Naive thymus-derived CD4-positive, alpha-beta T cell (primary cell): ENCODE data around the gene CHD9NB. TPM values are rescaled to one million over a fixed set of nuclear protein-coding genes. Genes with fewer than 3 reads are reported as not detected.
A peak's percentile ranks its signal among the peaks of the same experiment; 100 is the strongest.

Experiments used
- ATAC-seq: fragments of 150-1000 bp; cut with Tn5 transposase; 2 replicates; pipeline ENCODE4 v1.10.0; 2021; ENCODE audit warnings: mild to moderate bottlenecking, moderate library complexity
- CTCF ChIA-PET: fragments of 350-600 bp; sonication (Branson Sonifier 250); formaldehyde crosslinking; loops from one replicate; lab custom pipeline; 2021; ENCODE audit warnings: antibody characterized with exemption; lab: Charles Lee
- POLR2A ChIA-PET: fragments of 350-600 bp; sonication (Branson Sonifier 250); formaldehyde crosslinking; loops from one replicate; lab custom pipeline; 2021; ENCODE audit warnings: antibody characterized with exemption, inconsistent platforms; lab: Charles Lee
- DNase-seq, 9 donors: peaks; one replicate each; pipeline versions ENCODE4 v3.0.0 to v3.0.0-alpha.2; 2020 to 2022; ENCODE audit warnings: mixed read lengths in 1 of 9
- H3K27ac ChIP-seq: one replicate; pipeline ENCODE4 v1.7.0; 2013; ENCODE audit warnings: mild to moderate bottlenecking, low read depth, low read length, moderate library complexity
- H3K27me3 ChIP-seq, 2 donors: one replicate each; pipeline ENCODE4 v1.7.0; 2013; ENCODE audit warnings: low read length in 2 of 2, mild to moderate bottlenecking in 2 of 2, moderate library complexity in 2 of 2; ENCODE audit not compliant: control insufficient read depth in 2 of 2, insufficient read depth in 2 of 2
- H3K36me3 ChIP-seq, 3 experiments: 1 replicate in 2 of 3; 2 replicates in 1 of 3; pipeline ENCODE4 v1.7.0; 2013; ENCODE audit warnings: low read length in 3 of 3, mild to moderate bottlenecking in 3 of 3, moderate library complexity in 1 of 3; ENCODE audit not compliant: insufficient read depth in 3 of 3, control insufficient read depth in 2 of 3
- H3K4me1 ChIP-seq, 2 donors: one replicate each; pipeline ENCODE4 v1.7.0; 2013; ENCODE audit warnings: low read length in 2 of 2, mild to moderate bottlenecking in 2 of 2, moderate library complexity in 1 of 2; ENCODE audit not compliant: control insufficient read depth in 2 of 2, insufficient read depth in 2 of 2
- H3K4me3 ChIP-seq: 2 replicates; pipeline ENCODE4 v1.7.0; 2013; ENCODE audit warnings: mild to moderate bottlenecking, low read length
- H3K9me3 ChIP-seq, 3 experiments: 1 replicate in 2 of 3; 2 replicates in 1 of 3; pipeline ENCODE4 v1.7.0; 2013; ENCODE audit warnings: low read length in 3 of 3; ENCODE audit not compliant: control insufficient read depth in 2 of 3
- H3K27ac Mint-ChIP-seq, 9 donors: one replicate each; pipeline ENCODE4 v1.8.0; 2020 to 2022; ENCODE audit warnings: mixed read lengths in 9 of 9, mild to moderate bottlenecking in 8 of 9, moderate library complexity in 5 of 9, inconsistent platforms in 2 of 9
- H3K27me3 Mint-ChIP-seq, 5 donors: one replicate each; pipeline ENCODE4 v1.8.0; 2021 to 2022; ENCODE audit warnings: mixed read lengths in 5 of 5, mild to moderate bottlenecking in 1 of 5
- H3K36me3 Mint-ChIP-seq, 5 donors: one replicate each; pipeline ENCODE4 v1.8.0; 2020 to 2022; ENCODE audit warnings: mixed read lengths in 5 of 5, mild to moderate bottlenecking in 3 of 5, inconsistent platforms in 1 of 5
- H3K4me1 Mint-ChIP-seq, 7 donors: one replicate each; pipeline ENCODE4 v1.8.0; 2020 to 2022; ENCODE audit warnings: mixed read lengths in 7 of 7, mild to moderate bottlenecking in 3 of 7, inconsistent platforms in 1 of 7
- H3K4me3 Mint-ChIP-seq, 10 donors: one replicate each; pipeline ENCODE4 v1.8.0; 2020 to 2022; ENCODE audit warnings: mild to moderate bottlenecking in 10 of 10, mixed read lengths in 10 of 10, moderate library complexity in 6 of 10, inconsistent platforms in 2 of 10
- H3K9me3 Mint-ChIP-seq, 11 donors: one replicate each; pipeline ENCODE4 v1.8.0; 2020 to 2022; ENCODE audit warnings: mixed read lengths in 11 of 11, mild to moderate bottlenecking in 4 of 11, inconsistent platforms in 1 of 11, moderate library complexity in 1 of 11
- intact Hi-C, 2 donors: fragments of 100-400 bp; cut with micrococcal nuclease; formaldehyde crosslinking; loops; one replicate each; pipeline ENCODE4 v1.15.1; 2023
- polyA plus RNA-seq, 2 donors: library from polyadenylated mRNA; unstranded; fragments of 300-500 nt; fragmentation: Illumina TruSeq; gene quantifications; one replicate each; pipeline ENCODE4 v1.2.3, GENCODE V29; 2021
- total RNA-seq, 6 experiments: library from RNA in 5 of 6; stranded (reverse) in 5 of 6; gene quantifications; 1 replicate in 5 of 6; 2 replicates in 1 of 6; pipeline ENCODE4 v1.2.3 and lab custom pipeline; 2021 to 2026

CHD9NB gene
- total and polyA plus RNA-seq, 7 experiments from 2014 or later: 0.22 TPM; not detected in 6

DNA sequence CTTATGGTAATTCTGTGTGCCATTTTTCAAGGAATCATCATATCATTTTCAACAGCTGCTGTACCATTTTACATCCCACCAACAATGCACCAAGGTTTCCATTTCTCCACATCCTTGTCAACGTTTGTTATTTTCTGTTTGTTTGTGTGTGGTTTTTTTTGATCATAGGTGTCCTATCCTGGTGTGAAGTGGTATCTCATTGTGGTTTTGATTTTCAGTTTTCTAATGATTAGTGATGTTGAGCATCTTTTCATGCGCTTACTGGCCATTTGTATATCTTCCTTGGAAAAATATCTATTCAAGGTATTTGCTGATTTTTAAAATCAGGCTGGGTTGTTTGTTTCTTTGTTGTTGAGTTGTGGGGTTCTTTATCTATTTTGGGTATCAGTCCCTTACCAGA is 17.1 kb upstream of the CHD9NB start:
- peaks cover 0 to 11% (median 4%) of the 10 kb centered on the region in 11 donors for H3K9me3 Mint-ChIP-seq
- Histone ChIP-seq H3K4me3 (no peak overlapping the region), H3K9me3 (no peaks in the 10 kb centered on the region), H3K4me1 (peaks cover 0 to 59% of the 10 kb centered on the region in 2 donors), H3K36me3 (no peaks in the 10 kb centered on the region), H3K27ac (no peak overlapping the region), H3K27me3 (no peaks in the 10 kb centered on the region)
- intact Hi-C loops: no loop called here
- H3K4me1 Mint-ChIP-seq: peaks cover 10 to 29% (median 12%) of the 10 kb centered on the region in 7 donors
- H3K4me3 Mint-ChIP-seq: no peak overlapping the region
- DNase-seq: no peak
- no peak overlapping the region for H3K27ac Mint-ChIP-seq
- ChIA-PET POLR2A (no interaction called here), CTCF (no interaction called here)
- no peaks in the 10 kb centered on the region for H3K27me3 Mint-ChIP-seq
- H3K36me3 Mint-ChIP-seq: peaks cover 5 to 19% (median 8%) of the 10 kb centered on the region in 5 donors
- ATAC-seq: no peak

DNA sequence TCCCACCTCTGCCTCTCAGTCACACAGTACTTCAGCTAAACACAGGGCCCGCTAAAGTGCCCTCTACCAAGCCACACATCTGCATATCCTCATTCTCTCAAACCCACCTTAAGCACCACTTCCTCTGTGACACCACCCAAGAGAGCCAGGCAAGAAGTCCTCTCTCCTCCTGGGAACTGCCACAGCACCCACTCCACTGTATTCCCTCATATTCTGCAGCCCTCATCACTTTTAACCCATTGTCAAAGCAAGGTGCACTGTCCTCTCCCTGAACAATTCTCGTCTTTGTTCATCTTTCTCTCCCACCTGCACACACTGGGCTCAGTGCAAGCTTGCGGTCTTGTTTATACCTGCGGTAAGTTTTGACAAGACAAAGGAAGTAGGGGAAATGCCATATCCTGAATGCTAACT is 15.7 kb upstream of the CHD9NB start:
- intact Hi-C loops: no loop called here
- Mint-ChIP-seq H3K4me1 (peaks cover 10 to 38% (median 12%) of the 10 kb centered on the region in 7 donors), H3K36me3 (peaks cover 0 to 15% (median 0%) of the 10 kb centered on the region in 5 donors), H3K27ac (peak overlapping the region in 2 of 9 donors; percentile 7 to 75), H3K4me3 (peak overlapping the region in 1 of 10 donors; percentile 10), H3K9me3 (no peaks in the 10 kb centered on the region), H3K27me3 (no peaks in the 10 kb centered on the region)
- CTCF ChIA-PET: interaction anchor here (0.7 kb wide), 1 partner anchor 89 kb away, joined by 4 read pairs; no protein-coding TSS in a partner anchor
- no peak overlapping the region for H3K27ac ChIP-seq
- H3K4me3 ChIP-seq: peak overlapping the region; percentile 13
- no peaks in the 10 kb centered on the region for H3K27me3 ChIP-seq
- no peaks in the 10 kb centered on the region for H3K9me3 ChIP-seq
- ATAC-seq (peak; percentile 44), DNase-seq (no peak)
- H3K4me1 ChIP-seq: peaks cover 0 to 59% of the 10 kb centered on the region in 2 donors
- POLR2A ChIA-PET: no interaction called here
- no peaks in the 10 kb centered on the region for H3K36me3 ChIP-seq

DNA sequence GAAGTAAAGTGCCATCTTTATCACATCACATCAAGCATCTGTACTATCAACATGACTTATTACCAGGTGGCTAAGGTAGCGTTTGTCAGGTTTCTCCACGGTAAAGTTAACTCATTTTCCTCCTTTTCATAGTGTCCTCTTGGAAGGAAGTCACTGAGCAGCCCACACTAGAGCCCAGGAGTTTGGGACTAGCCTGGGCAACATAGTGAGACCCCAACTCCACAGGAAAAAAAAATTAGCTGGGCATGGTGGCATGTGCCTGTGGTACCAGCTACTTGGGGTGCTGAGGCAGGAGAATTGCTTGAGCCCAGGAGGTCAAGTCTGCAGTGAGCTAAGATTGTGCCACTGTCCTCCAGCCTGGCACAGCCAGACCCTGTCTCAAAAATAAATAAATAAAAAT is 15.0 kb upstream of the CHD9NB start:
- DNase-seq (no peak), ATAC-seq (no peak)
- Mint-ChIP-seq H3K9me3 (no peaks in the 10 kb centered on the region), H3K4me1 (peaks cover 10 to 38% (median 12%) of the 10 kb centered on the region in 7 donors), H3K4me3 (no peak overlapping the region), H3K27me3 (no peaks in the 10 kb centered on the region), H3K27ac (no peak overlapping the region), H3K36me3 (peaks cover 0 to 13% (median 0%) of the 10 kb centered on the region in 5 donors)
- H3K4me3 ChIP-seq: peak overlapping the region; percentile 39
- intact Hi-C loops: no loop called here
- ChIA-PET CTCF (interaction anchor here (0.7 kb wide), 1 partner anchor 89 kb away, joined by 4 read pairs; no protein-coding TSS in a partner anchor), POLR2A (no interaction called here)
- no peaks in the 10 kb centered on the region for H3K36me3 ChIP-seq
- H3K4me1 ChIP-seq: peaks cover 0 to 59% of the 10 kb centered on the region in 2 donors
- no peak overlapping the region for H3K27ac ChIP-seq
- H3K9me3 ChIP-seq: no peaks in the 10 kb centered on the region
- no peaks in the 10 kb centered on the region for H3K27me3 ChIP-seq

DNA sequence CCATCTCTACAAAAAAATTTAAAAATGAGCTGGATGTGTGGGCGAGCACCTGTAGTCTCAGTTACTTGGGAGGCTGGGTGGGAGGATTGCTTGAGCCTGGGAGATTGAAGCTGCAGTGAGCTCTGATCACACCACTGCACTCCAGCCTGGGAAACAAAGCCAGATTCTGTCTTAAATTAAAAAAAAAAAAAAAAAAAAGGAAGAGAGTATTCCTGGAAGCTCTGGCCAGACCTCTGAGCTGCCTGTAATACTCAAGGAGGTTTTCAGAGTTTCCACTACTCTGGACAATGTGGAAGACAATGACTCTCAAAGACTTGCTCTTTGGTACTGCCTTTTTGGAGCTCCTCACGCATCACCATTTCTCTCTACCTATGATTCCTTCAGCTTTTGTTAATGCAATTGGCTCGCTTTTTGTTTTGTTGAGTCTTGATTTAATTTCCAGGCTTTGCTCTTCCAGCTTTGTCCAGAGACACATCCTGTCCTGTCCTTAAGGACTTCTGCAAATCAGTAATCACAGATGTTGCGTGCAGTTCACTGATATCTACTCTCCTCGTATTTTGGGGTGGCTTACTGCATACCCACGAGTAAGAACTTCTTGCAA is 12.9 kb upstream of the CHD9NB start:
- ChIA-PET POLR2A (no interaction called here), CTCF (interaction anchor here (1.8 kb wide), 1 partner anchor 10 kb away, joined by 5 read pairs; the partner anchor contains the start of gene CHD9)
- H3K27ac Mint-ChIP-seq: no peak overlapping the region
- no peaks in the 10 kb centered on the region for H3K27me3 ChIP-seq
- ATAC-seq (no peak), DNase-seq (no peak)
- H3K4me3 Mint-ChIP-seq: no peak overlapping the region
- H3K4me3 ChIP-seq: no peak overlapping the region
- intact Hi-C loops: no loop called here
- H3K4me1 Mint-ChIP-seq: peaks cover 7 to 46% (median 21%) of the 10 kb centered on the region in 7 donors
- H3K4me1 ChIP-seq: peaks cover 0 to 68% of the 10 kb centered on the region in 2 donors
- H3K27me3 Mint-ChIP-seq: no peaks in the 10 kb centered on the region
- H3K9me3 Mint-ChIP-seq: no peaks in the 10 kb centered on the region
- no peaks in the 10 kb centered on the region for H3K36me3 ChIP-seq
- H3K36me3 Mint-ChIP-seq: peaks cover 0 to 8% (median 0%) of the 10 kb centered on the region in 5 donors
- no peak overlapping the region for H3K27ac ChIP-seq
- H3K9me3 ChIP-seq: no peaks in the 10 kb centered on the region

DNA sequence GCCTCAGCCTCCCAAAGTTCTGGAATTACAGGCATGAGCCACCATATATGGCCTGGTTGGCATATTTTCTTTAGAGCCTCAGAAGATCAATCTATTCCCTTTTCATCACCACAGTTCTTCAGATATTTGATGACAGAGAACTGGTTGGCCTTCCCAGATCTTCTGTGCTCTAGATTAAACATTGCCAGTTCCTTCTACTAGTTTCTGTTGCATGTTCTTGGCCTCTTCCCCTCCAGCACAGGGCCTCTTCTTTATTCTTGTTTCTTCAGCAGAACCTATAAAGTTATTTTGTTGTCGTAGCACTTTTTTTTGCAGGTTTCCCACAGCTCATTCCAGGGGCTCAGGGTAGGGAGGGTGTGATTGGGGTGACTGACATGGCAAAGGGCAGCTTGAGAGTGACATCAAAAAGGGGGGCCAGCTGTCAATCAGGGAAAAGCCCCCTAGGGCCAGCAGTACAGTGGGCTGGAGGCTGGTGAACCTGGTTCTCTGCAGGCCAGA is 11.4 kb upstream of the CHD9NB start:
- POLR2A ChIA-PET: no interaction called here
- peaks cover 0 to 53% of the 10 kb centered on the region in 2 donors for H3K4me1 ChIP-seq
- no peak overlapping the region for H3K27ac Mint-ChIP-seq
- H3K9me3 Mint-ChIP-seq: no peaks in the 10 kb centered on the region
- peaks cover 0 to 4% (median 0%) of the 10 kb centered on the region in 5 donors for H3K36me3 Mint-ChIP-seq
- no peak for DNase-seq
- no peaks in the 10 kb centered on the region for H3K27me3 Mint-ChIP-seq
- no peak for ATAC-seq
- no peaks in the 10 kb centered on the region for H3K36me3 ChIP-seq
- intact Hi-C loops: no loop called here
- H3K4me3 ChIP-seq: no peak overlapping the region
- H3K27ac ChIP-seq: no peak overlapping the region
- H3K4me3 Mint-ChIP-seq: no peak overlapping the region
- H3K4me1 Mint-ChIP-seq: peaks cover 7 to 37% (median 18%) of the 10 kb centered on the region in 7 donors
- CTCF ChIA-PET: interaction anchor here (1.8 kb wide), 1 partner anchor 9 kb away, joined by 5 read pairs; the partner anchor contains the start of gene CHD9
- no peaks in the 10 kb centered on the region for H3K9me3 ChIP-seq
- no peaks in the 10 kb centered on the region for H3K27me3 ChIP-seq

DNA sequence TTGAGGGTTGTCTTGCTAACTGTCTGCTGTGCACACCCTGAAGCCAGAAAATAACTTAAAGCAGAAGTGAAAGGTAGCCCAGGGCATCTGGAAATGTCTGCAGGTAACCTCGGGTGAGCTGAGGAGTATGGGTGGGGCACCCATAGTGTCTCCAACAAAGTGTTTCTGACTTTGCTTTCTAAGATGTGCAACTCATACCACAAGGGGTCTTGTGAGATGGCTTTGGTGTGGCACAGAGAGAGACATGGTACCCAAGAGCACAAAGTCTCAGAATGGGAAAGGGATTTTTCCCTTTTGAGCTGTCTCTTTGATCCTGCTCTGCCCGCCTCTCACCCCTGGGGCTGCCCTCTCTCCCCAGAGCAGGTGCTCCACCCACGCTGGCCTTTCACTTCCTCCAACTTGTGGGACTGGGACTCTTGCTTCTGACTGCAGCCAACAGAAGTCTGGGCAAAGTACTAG is 9.0 kb upstream of the CHD9NB start:
- H3K4me3 ChIP-seq: no peak overlapping the region
- no peaks in the 10 kb centered on the region for H3K27me3 ChIP-seq
- Mint-ChIP-seq H3K9me3 (no peaks in the 10 kb centered on the region), H3K36me3 (no peaks in the 10 kb centered on the region), H3K27me3 (no peaks in the 10 kb centered on the region), H3K4me1 (peaks cover 0 to 41% (median 11%) of the 10 kb centered on the region in 7 donors), H3K4me3 (peak overlapping the region in 2 of 10 donors; percentile 23 to 51), H3K27ac (peak overlapping the region in 2 of 9 donors; percentile 20 to 46)
- H3K4me1 ChIP-seq: peaks cover 0 to 30% of the 10 kb centered on the region in 2 donors
- no peaks in the 10 kb centered on the region for H3K36me3 ChIP-seq
- intact Hi-C loops: no loop called here
- CTCF ChIA-PET: no interaction called here
- ATAC-seq: peak; percentile 69
- H3K9me3 ChIP-seq: no peaks in the 10 kb centered on the region
- peak in 1 of 9 donors; percentile 55 for DNase-seq
- POLR2A ChIA-PET: no interaction called here
- H3K27ac ChIP-seq: no peak overlapping the region
